Measurements from ENCODE around the gene GPRC5A. TPM values are rescaled to one million over a fixed set of nuclear protein-coding genes. Genes with fewer than 3 reads are reported as not detected.

The GPRC5A gene
- total and polyA plus RNA-seq, 2 experiments from 2014 or later, result 0.16 to 0.38 TPM

DNA sequence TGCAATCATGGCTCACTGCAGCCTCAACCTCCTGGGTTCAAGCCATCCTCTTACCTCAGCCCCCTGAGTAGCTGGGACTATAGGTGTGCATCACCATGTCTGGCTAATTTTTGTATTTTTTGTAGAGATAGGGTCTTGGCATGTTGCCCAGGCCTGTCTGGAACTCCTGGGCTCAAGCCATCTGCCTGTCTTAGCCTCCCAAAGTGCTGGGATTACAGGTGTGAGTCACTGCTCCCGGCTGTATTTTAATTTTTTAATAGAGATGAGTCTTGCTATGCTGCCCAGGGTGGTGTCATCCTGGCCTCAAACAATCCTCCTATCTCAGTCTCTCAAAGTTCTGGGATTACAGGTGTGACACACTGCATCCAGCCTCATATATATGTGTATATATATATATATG lies 31.7 kb upstream of the GPRC5A start (continued):
- TF ChIP-seq, protein P1, sequence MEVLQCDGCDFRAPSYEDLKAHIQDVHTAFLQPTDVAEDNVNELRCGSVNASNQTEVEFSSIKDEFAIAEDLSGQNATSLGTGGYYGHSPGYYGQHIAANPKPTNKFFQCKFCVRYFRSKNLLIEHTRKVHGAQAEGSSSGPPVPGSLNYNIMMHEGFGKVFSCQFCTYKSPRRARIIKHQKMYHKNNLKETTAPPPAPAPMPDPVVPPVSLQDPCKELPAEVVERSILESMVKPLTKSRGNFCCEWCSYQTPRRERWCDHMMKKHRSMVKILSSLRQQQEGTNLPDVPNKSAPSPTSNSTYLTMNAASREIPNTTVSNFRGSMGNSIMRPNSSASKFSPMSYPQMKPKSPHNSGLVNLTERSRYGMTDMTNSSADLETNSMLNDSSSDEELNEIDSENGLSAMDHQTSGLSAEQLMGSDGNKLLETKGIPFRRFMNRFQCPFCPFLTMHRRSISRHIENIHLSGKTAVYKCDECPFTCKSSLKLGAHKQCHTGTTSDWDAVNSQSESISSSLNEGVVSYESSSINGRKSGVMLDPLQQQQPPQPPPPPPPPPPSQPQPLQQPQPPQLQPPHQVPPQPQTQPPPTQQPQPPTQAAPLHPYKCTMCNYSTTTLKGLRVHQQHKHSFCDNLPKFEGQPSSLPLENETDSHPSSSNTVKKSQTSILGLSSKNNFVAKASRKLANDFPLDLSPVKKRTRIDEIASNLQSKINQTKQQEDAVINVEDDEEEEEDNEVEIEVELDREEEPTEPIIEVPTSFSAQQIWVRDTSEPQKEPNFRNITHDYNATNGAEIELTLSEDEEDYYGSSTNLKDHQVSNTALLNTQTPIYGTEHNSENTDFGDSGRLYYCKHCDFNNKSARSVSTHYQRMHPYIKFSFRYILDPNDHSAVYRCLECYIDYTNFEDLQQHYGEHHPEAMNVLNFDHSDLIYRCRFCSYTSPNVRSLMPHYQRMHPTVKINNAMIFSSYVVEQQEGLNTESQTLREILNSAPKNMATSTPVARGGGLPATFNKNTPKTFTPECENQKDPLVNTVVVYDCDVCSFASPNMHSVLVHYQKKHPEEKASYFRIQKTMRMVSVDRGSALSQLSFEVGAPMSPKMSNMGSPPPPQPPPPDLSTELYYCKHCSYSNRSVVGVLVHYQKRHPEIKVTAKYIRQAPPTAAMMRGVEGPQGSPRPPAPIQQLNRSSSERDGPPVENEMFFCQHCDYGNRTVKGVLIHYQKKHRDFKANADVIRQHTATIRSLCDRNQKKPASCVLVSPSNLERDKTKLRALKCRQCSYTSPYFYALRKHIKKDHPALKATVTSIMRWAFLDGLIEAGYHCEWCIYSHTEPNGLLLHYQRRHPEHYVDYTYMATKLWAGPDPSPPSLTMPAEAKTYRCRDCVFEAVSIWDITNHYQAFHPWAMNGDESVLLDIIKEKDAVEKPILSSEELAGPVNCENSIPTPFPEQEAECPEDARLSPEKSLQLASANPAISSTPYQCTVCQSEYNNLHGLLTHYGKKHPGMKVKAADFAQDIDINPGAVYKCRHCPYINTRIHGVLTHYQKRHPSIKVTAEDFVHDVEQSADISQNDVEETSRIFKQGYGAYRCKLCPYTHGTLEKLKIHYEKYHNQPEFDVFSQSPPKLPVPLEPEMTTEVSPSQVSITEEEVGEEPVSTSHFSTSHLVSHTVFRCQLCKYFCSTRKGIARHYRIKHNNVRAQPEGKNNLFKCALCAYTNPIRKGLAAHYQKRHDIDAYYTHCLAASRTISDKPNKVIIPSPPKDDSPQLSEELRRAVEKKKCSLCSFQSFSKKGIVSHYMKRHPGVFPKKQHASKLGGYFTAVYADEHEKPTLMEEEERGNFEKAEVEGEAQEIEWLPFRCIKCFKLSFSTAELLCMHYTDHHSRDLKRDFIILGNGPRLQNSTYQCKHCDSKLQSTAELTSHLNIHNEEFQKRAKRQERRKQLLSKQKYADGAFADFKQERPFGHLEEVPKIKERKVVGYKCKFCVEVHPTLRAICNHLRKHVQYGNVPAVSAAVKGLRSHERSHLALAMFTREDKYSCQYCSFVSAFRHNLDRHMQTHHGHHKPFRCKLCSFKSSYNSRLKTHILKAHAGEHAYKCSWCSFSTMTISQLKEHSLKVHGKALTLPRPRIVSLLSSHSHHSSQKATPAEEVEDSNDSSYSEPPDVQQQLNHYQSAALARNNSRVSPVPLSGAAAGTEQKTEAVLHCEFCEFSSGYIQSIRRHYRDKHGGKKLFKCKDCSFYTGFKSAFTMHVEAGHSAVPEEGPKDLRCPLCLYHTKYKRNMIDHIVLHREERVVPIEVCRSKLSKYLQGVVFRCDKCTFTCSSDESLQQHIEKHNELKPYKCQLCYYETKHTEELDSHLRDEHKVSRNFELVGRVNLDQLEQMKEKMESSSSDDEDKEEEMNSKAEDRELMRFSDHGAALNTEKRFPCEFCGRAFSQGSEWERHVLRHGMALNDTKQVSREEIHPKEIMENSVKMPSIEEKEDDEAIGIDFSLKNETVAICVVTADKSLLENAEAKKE (CRISPR knock-in tag; IDR thresholded peaks at IDR 0.05), result no peak
- TF ChIP-seq ZNF114 (CRISPR knock-in tag; IDR thresholded peaks at IDR 0.05) (no peak), STAT1 (IDR thresholded peaks at IDR 0.05; ENCODE audit: unreplicated experiment) (no peak), POLR2AphosphoS5 (IDR thresholded peaks at IDR 0.05; ENCODE audit: low read depth) (no peak), CREB1 (CRISPR knock-in tag; IDR thresholded peaks at IDR 0.05; ENCODE audit: low read depth) (no peak), ZNF331 (CRISPR knock-in tag; IDR thresholded peaks at IDR 0.05; ENCODE audit: low read depth) (no peak)
- TF ChIP-seq, protein P2, sequence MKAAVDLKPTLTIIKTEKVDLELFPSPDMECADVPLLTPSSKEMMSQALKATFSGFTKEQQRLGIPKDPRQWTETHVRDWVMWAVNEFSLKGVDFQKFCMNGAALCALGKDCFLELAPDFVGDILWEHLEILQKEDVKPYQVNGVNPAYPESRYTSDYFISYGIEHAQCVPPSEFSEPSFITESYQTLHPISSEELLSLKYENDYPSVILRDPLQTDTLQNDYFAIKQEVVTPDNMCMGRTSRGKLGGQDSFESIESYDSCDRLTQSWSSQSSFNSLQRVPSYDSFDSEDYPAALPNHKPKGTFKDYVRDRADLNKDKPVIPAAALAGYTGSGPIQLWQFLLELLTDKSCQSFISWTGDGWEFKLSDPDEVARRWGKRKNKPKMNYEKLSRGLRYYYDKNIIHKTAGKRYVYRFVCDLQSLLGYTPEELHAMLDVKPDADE (IDR thresholded peaks at IDR 0.05), result no peak

DNA sequence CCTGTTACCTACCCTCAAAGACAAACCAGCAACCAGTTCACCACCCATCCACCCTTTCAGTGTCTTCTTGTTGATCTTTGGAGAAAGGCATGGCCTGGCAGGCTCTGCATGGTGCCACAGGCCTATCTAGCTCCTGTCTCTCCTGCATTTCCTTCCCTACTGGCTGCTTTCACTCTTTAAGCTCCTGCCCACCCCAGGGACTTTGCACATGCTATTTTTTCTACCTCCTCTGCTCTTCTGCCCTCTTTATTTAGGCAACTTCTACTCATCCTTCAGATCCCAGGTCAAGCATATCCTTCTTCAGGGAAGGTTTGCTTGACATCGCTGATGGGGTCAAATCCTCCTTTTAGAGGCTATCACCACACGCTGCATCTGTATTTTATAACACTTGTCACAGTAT lies 27.1 kb upstream of the GPRC5A start:
- Histone ChIP-seq H4K20me1 (replicated peaks; ENCODE audit: insufficient read depth) (no peaks in the 10 kb centered on the region), H3K27ac (ENCODE audit: low read depth) (no peak overlapping the region), H3K4me2 (no peak overlapping the region), H3K79me2 (replicated peaks; ENCODE audit: insufficient read depth) (no peaks in the 10 kb centered on the region), H3K4me1 (ENCODE audit: insufficient read depth) (peaks cover 4% of the 10 kb centered on the region; the same call in 1 of the 2 replicates), H3F3A (replicated peaks; ENCODE audit: low read depth) (no peaks in the 10 kb centered on the region; the same call in 1 of the 2 replicates), H3K36me3 (ENCODE audit: insufficient read depth) (no peaks in the 10 kb centered on the region), H3K27me3 (ENCODE audit: insufficient read depth) (no peaks in the 10 kb centered on the region), H3K9me2 (ENCODE audit: insufficient read depth) (no peaks in the 10 kb centered on the region), H3K4me3 (no peak overlapping the region), H2AFZ (no peak overlapping the region)
- no peak for TF ChIP-seq STAT1 (IDR thresholded peaks at IDR 0.05; ENCODE audit: unreplicated experiment)
- TF ChIP-seq POLR2AphosphoS5 (IDR thresholded peaks at IDR 0.05; ENCODE audit: low read depth), result no peak
- no peak for TF ChIP-seq ZNF114 (CRISPR knock-in tag; IDR thresholded peaks at IDR 0.05)
- TF ChIP-seq, protein P3, sequence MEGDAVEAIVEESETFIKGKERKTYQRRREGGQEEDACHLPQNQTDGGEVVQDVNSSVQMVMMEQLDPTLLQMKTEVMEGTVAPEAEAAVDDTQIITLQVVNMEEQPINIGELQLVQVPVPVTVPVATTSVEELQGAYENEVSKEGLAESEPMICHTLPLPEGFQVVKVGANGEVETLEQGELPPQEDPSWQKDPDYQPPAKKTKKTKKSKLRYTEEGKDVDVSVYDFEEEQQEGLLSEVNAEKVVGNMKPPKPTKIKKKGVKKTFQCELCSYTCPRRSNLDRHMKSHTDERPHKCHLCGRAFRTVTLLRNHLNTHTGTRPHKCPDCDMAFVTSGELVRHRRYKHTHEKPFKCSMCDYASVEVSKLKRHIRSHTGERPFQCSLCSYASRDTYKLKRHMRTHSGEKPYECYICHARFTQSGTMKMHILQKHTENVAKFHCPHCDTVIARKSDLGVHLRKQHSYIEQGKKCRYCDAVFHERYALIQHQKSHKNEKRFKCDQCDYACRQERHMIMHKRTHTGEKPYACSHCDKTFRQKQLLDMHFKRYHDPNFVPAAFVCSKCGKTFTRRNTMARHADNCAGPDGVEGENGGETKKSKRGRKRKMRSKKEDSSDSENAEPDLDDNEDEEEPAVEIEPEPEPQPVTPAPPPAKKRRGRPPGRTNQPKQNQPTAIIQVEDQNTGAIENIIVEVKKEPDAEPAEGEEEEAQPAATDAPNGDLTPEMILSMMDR (conservative IDR thresholded peaks at IDR 0.05; ENCODE audit: low read depth in 2 of 2), result no peak
- TF ChIP-seq, protein P2 (IDR thresholded peaks at IDR 0.05), result no peak
- H3K4me3 Mint-ChIP-seq, result no peak overlapping the region
- H3K27me3 Mint-ChIP-seq (ENCODE audit: insufficient read depth, low read depth, poor library complexity), result peaks cover 3% of the 10 kb centered on the region
- peaks cover 15% of the 10 kb centered on the region for H3K4me1 Mint-ChIP-seq
- peaks cover 12% of the 10 kb centered on the region for H3K36me3 Mint-ChIP-seq (ENCODE audit: low read depth)
- no peak for ATAC-seq
- peaks cover 5% of the 10 kb centered on the region; the same call in 2 of the 3 replicates for H3K9me3 Mint-ChIP-seq
- H3K27ac Mint-ChIP-seq, result no peak overlapping the region
- DNase-seq (ENCODE audit: low spot score), result no peak

All from GM23338 (cell line).